Measurements from ENCODE around the gene OGFRL1. TPM values are rescaled to one million over a fixed set of nuclear protein-coding genes. Genes with fewer than 3 reads are reported as not detected.

The OGFRL1 gene
- total and polyA plus RNA-seq, 2 donors, result 11.0 to 20.7 TPM

DNA sequence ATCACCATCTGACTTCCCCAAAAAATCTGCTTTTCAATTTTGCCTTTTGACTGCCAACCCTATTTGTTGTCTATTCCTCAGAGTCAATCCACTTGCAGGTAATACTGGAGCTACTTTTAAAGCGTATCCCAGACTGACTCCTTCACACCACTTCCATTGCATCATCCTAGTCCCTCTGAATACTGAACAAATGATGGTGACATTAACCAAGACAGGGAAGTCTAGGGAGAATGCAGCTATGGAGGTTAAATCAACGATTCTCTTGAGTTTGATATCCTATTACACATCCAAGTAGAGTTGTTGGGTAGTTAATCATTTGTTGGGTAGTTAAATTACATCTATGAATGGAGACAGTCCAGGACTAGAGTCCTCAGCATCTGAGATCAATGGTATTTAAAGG lies 2.0 kb downstream of the OGFRL1 start:
- Histone ChIP-seq H3K4me3 (ENCODE audit: low read length in 2 of 2) (no peak overlapping the region), H3K36me3 (ENCODE audit: control insufficient read depth in 2 of 2, insufficient read depth in 2 of 2, low read length in 1 of 2) (peaks cover 0 to 9% of the 10 kb centered on the region in 2 donors), H3K4me1 (ENCODE audit: control insufficient read depth in 2 of 2, insufficient read depth in 2 of 2, low read length in 2 of 2) (peaks cover 6 to 10% of the 10 kb centered on the region in 2 donors), H3K9me3 (ENCODE audit: control insufficient read depth in 2 of 2, insufficient read depth in 1 of 2, low read length in 1 of 2) (no peaks in the 10 kb centered on the region), H3K27ac (ENCODE audit: low read depth in 1 of 2, low read length in 1 of 2) (no peak overlapping the region), H3K27me3 (ENCODE audit: control insufficient read depth in 2 of 2, insufficient read depth in 1 of 2, low read length in 1 of 2) (no peaks in the 10 kb centered on the region)
- 97% methylated on average over 2 of the region's 2 CpGs for WGBS
- no peak for DNase-seq (ENCODE audit: low read depth in 6 of 9, low spot score in 9 of 9)

DNA sequence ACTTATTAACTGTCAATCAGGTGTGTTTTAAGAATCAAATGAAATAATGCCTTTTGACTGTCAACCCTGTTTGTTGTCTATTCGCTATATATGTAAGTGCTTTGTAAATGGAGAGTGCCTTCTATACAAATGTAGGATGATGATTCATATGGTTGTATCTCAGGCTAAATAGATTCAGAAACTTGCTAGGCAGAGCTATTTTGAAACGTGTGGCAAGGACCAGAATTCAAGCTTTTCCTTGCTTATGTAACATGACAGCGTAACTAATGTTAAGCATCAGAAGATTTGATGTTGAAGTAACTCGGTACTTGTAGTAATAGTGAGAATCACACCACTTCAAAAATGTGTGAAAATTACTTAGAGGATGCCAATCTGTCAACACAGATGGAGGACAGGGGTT lies 3.4 kb downstream of the OGFRL1 start:
- no peak for DNase-seq (ENCODE audit: low read depth in 6 of 9, low spot score in 9 of 9)
- Histone ChIP-seq H3K27ac (ENCODE audit: low read depth in 1 of 2, low read length in 1 of 2) (no peak overlapping the region), H3K4me3 (ENCODE audit: low read length in 2 of 2) (no peak overlapping the region), H3K9me3 (ENCODE audit: control insufficient read depth in 2 of 2, insufficient read depth in 1 of 2, low read length in 1 of 2) (no peaks in the 10 kb centered on the region), H3K27me3 (ENCODE audit: control insufficient read depth in 2 of 2, insufficient read depth in 1 of 2, low read length in 1 of 2) (no peaks in the 10 kb centered on the region), H3K36me3 (ENCODE audit: control insufficient read depth in 2 of 2, insufficient read depth in 2 of 2, low read length in 1 of 2) (peaks cover 0 to 14% of the 10 kb centered on the region in 2 donors), H3K4me1 (ENCODE audit: control insufficient read depth in 2 of 2, insufficient read depth in 2 of 2, low read length in 2 of 2) (peaks cover 6 to 10% of the 10 kb centered on the region in 2 donors)
- 92% methylated on average over 4 of the region's 4 CpGs for WGBS

GRCh38 chr6:71294121-71294523 lies 5.5 kb downstream of the OGFRL1 start:
- Histone ChIP-seq H3K4me1 (ENCODE audit: control insufficient read depth in 2 of 2, insufficient read depth in 2 of 2, low read length in 2 of 2) (peaks cover 0 to 4% of the 10 kb centered on the region in 2 donors), H3K9me3 (ENCODE audit: control insufficient read depth in 2 of 2, insufficient read depth in 1 of 2, low read length in 1 of 2) (no peaks in the 10 kb centered on the region), H3K36me3 (ENCODE audit: control insufficient read depth in 2 of 2, insufficient read depth in 2 of 2, low read length in 1 of 2) (peaks cover 0 to 14% of the 10 kb centered on the region in 2 donors), H3K4me3 (ENCODE audit: low read length in 2 of 2) (no peak overlapping the region), H3K27me3 (ENCODE audit: control insufficient read depth in 2 of 2, insufficient read depth in 1 of 2, low read length in 1 of 2) (no peaks in the 10 kb centered on the region), H3K27ac (ENCODE audit: low read depth in 1 of 2, low read length in 1 of 2) (no peak overlapping the region)
- DNase-seq (ENCODE audit: low read depth in 6 of 9, low spot score in 9 of 9), result no peak
- 86% methylated on average over 1 of the region's 1 CpG for WGBS

DNA sequence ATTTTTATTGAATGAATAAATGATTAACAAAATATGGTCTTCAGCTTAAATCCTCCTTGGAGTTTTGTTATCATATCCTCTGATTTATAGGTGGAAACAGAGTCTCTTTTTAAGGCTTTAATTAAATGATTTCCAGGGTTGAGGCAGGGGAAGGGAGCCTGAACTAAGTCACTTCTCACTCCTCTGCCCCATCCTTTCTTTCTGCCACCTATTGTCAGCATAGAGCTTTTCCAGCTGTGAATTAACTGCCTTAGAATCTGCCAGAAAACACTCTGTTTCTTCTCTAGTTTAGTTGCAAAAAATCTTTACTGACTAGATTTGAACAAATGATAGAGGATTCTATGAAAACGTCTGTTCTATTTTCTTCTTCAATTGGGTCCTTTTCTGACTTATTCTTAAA lies 9.8 kb downstream of the OGFRL1 start:
- Histone ChIP-seq H3K4me1 (ENCODE audit: control insufficient read depth in 2 of 2, insufficient read depth in 2 of 2, low read length in 2 of 2) (no peaks in the 10 kb centered on the region), H3K9me3 (ENCODE audit: control insufficient read depth in 2 of 2, insufficient read depth in 1 of 2, low read length in 1 of 2) (no peaks in the 10 kb centered on the region), H3K36me3 (ENCODE audit: control insufficient read depth in 2 of 2, insufficient read depth in 2 of 2, low read length in 1 of 2) (peaks cover 0 to 14% of the 10 kb centered on the region in 2 donors), H3K27ac (ENCODE audit: low read depth in 1 of 2, low read length in 1 of 2) (no peak overlapping the region), H3K27me3 (ENCODE audit: control insufficient read depth in 2 of 2, insufficient read depth in 1 of 2, low read length in 1 of 2) (no peaks in the 10 kb centered on the region), H3K4me3 (ENCODE audit: low read length in 2 of 2) (no peak overlapping the region)
- 95% methylated on average over 1 of the region's 1 CpG for WGBS
- DNase-seq (ENCODE audit: low read depth in 6 of 9, low spot score in 9 of 9), result no peak

DNA sequence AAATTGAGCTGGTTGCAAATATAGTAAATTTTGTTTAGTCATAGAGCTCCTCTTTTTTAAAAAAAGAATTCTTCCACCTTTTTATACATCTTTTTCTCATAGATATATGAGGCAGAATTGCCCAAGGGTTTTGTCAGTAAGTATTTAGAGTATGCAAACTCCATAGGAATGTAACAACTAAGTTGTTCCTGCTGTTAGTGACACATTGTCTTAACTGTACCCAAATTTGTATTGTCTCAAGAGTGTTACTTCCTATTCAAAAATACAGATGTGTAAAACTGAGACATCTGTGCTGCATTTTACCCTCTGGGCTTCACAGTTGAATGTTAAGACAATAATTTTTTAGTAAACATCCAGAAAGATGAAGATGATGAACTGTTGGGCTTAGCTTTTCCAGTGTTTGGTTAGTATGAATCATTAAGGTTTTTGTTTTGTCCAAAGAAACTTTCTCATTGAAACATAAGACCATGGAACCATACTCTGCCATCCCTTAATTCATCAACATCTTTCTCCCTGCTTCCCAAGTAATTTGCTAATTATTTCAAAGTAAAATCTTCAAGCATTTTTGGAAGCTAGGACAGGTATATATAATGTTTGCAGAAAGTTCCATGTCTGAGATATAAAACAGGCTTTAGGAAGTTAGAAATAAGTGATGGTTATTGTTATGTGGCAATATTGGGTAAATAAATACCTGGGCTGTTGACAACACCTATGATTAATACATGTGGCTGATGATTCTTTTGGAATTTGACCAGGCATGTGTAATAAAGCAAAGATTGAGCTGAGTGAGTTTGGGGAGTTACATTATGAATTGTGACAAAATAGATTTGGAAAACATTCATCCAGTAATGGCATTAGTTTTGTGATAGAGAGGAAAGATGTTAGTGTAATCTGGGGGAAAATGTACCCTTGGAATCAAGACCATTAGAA lies 11.2 kb downstream of the OGFRL1 start:
- Histone ChIP-seq H3K4me1 (ENCODE audit: control insufficient read depth in 2 of 2, insufficient read depth in 2 of 2, low read length in 2 of 2) (no peaks in the 10 kb centered on the region), H3K4me3 (ENCODE audit: low read length in 2 of 2) (no peak overlapping the region), H3K27me3 (ENCODE audit: control insufficient read depth in 2 of 2, insufficient read depth in 1 of 2, low read length in 1 of 2) (no peaks in the 10 kb centered on the region), H3K36me3 (ENCODE audit: control insufficient read depth in 2 of 2, insufficient read depth in 2 of 2, low read length in 1 of 2) (peaks cover 0 to 8% of the 10 kb centered on the region in 2 donors), H3K9me3 (ENCODE audit: control insufficient read depth in 2 of 2, insufficient read depth in 1 of 2, low read length in 1 of 2) (no peaks in the 10 kb centered on the region), H3K27ac (ENCODE audit: low read depth in 1 of 2, low read length in 1 of 2) (no peak overlapping the region)
- no peak for DNase-seq (ENCODE audit: low read depth in 6 of 9, low spot score in 9 of 9)

GRCh38 chr6:71300561-71301168 lies 12.1 kb downstream of the OGFRL1 start:
- H3K9me3 ChIP-seq (ENCODE audit: control insufficient read depth in 2 of 2, insufficient read depth in 1 of 2, low read length in 1 of 2), result no peaks in the 10 kb centered on the region
- no peak overlapping the region for H3K27ac ChIP-seq (ENCODE audit: low read depth in 1 of 2, low read length in 1 of 2)
- 97% methylated on average over 4 of the region's 4 CpGs for WGBS
- peaks cover 0 to 5% of the 10 kb centered on the region in 2 donors for H3K36me3 ChIP-seq (ENCODE audit: control insufficient read depth in 2 of 2, insufficient read depth in 2 of 2, low read length in 1 of 2)
- H3K4me3 ChIP-seq (ENCODE audit: low read length in 2 of 2), result no peak overlapping the region
- no peak for DNase-seq (ENCODE audit: low read depth in 6 of 9, low spot score in 9 of 9)
- no peaks in the 10 kb centered on the region for H3K4me1 ChIP-seq (ENCODE audit: control insufficient read depth in 2 of 2, insufficient read depth in 2 of 2, low read length in 2 of 2)
- no peaks in the 10 kb centered on the region for H3K27me3 ChIP-seq (ENCODE audit: control insufficient read depth in 2 of 2, insufficient read depth in 1 of 2, low read length in 1 of 2)

DNA sequence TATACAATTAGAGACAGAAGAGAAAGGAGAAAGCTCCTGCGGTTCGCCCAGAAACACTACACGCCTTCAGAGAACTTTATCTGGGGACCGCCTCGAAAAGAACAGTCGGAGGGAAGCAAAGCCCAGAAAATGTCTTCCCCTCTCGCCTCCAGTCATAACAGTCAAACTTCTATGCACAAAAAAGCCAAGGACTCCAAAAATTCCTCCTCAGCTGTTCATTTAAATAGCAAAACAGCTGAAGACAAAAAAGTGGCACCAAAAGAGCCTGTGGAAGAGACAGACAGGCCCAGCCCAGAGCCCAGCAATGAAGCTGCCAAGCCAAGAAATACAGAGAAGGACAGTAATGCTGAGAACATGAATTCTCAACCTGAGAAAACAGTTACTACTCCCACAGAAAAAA lies 12.9 kb downstream of the OGFRL1 start:
- H3K9me3 ChIP-seq (ENCODE audit: control insufficient read depth in 2 of 2, insufficient read depth in 1 of 2, low read length in 1 of 2), result no peaks in the 10 kb centered on the region
- H3K36me3 ChIP-seq (ENCODE audit: control insufficient read depth in 2 of 2, insufficient read depth in 2 of 2, low read length in 1 of 2), result peaks cover 0 to 4% of the 10 kb centered on the region in 2 donors
- no peak for DNase-seq (ENCODE audit: low read depth in 6 of 9, low spot score in 9 of 9)
- H3K4me1 ChIP-seq (ENCODE audit: control insufficient read depth in 2 of 2, insufficient read depth in 2 of 2, low read length in 2 of 2), result no peaks in the 10 kb centered on the region
- H3K4me3 ChIP-seq (ENCODE audit: low read length in 2 of 2), result no peak overlapping the region
- no peak overlapping the region for H3K27ac ChIP-seq (ENCODE audit: low read depth in 1 of 2, low read length in 1 of 2)
- 98% methylated on average over 7 of the region's 7 CpGs for WGBS
- no peaks in the 10 kb centered on the region for H3K27me3 ChIP-seq (ENCODE audit: control insufficient read depth in 2 of 2, insufficient read depth in 1 of 2, low read length in 1 of 2)

DNA sequence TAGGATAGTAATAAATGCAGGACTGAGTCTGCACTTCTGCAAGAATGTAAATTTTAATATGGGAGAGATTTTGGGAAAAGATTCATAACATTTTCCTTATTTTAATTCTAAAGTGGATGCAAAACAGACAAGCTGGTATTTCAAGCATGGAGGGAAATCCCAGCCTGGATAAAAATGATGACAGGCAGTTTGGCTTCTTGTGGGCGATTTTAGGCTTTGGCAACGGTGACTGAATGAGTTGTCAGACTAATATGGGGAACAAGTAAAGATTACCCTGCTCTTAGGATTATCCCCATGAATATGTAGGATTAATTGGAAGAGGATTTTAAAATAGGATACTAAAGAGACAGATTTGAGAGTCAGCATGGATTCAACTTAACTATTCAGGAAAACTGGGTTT lies 21.0 kb downstream of the OGFRL1 start:
- no peak for DNase-seq (ENCODE audit: low read depth in 6 of 9, low spot score in 9 of 9)
- 95% methylated on average over 2 of the region's 2 CpGs for WGBS
- Histone ChIP-seq H3K9me3 (ENCODE audit: control insufficient read depth in 2 of 2, insufficient read depth in 1 of 2, low read length in 1 of 2) (no peaks in the 10 kb centered on the region), H3K4me3 (ENCODE audit: low read length in 2 of 2) (no peak overlapping the region), H3K4me1 (ENCODE audit: control insufficient read depth in 2 of 2, insufficient read depth in 2 of 2, low read length in 2 of 2) (no peaks in the 10 kb centered on the region), H3K27ac (ENCODE audit: low read depth in 1 of 2, low read length in 1 of 2) (no peak overlapping the region), H3K27me3 (ENCODE audit: control insufficient read depth in 2 of 2, insufficient read depth in 1 of 2, low read length in 1 of 2) (no peaks in the 10 kb centered on the region), H3K36me3 (ENCODE audit: control insufficient read depth in 2 of 2, insufficient read depth in 2 of 2, low read length in 1 of 2) (no peaks in the 10 kb centered on the region)

GRCh38 chr6:71310261-71310660 lies 21.6 kb downstream of the OGFRL1 start:
- Histone ChIP-seq H3K36me3 (ENCODE audit: control insufficient read depth in 2 of 2, insufficient read depth in 2 of 2, low read length in 1 of 2) (no peaks in the 10 kb centered on the region), H3K9me3 (ENCODE audit: control insufficient read depth in 2 of 2, insufficient read depth in 1 of 2, low read length in 1 of 2) (no peaks in the 10 kb centered on the region), H3K4me1 (ENCODE audit: control insufficient read depth in 2 of 2, insufficient read depth in 2 of 2, low read length in 2 of 2) (no peaks in the 10 kb centered on the region), H3K27me3 (ENCODE audit: control insufficient read depth in 2 of 2, insufficient read depth in 1 of 2, low read length in 1 of 2) (no peaks in the 10 kb centered on the region), H3K4me3 (ENCODE audit: low read length in 2 of 2) (no peak overlapping the region), H3K27ac (ENCODE audit: low read depth in 1 of 2, low read length in 1 of 2) (no peak overlapping the region)
- 90% methylated on average over 1 of the region's 1 CpG for WGBS
- no peak for DNase-seq (ENCODE audit: low read depth in 6 of 9, low spot score in 9 of 9)
